ENCODE measurements around the gene SULT4A1. TPM values are rescaled to one million over a fixed set of nuclear protein-coding genes. Genes with fewer than 3 reads are reported as not detected.
A peak's percentile ranks its signal among the peaks of the same experiment; 100 is the strongest.

The SULT4A1 gene
- total and polyA plus RNA-seq, 2 of the 8 experiments (the other 6 are each of a cell fraction or from before 2014, with no cell fraction given): 9.1 to 11.8 TPM

DNA sequence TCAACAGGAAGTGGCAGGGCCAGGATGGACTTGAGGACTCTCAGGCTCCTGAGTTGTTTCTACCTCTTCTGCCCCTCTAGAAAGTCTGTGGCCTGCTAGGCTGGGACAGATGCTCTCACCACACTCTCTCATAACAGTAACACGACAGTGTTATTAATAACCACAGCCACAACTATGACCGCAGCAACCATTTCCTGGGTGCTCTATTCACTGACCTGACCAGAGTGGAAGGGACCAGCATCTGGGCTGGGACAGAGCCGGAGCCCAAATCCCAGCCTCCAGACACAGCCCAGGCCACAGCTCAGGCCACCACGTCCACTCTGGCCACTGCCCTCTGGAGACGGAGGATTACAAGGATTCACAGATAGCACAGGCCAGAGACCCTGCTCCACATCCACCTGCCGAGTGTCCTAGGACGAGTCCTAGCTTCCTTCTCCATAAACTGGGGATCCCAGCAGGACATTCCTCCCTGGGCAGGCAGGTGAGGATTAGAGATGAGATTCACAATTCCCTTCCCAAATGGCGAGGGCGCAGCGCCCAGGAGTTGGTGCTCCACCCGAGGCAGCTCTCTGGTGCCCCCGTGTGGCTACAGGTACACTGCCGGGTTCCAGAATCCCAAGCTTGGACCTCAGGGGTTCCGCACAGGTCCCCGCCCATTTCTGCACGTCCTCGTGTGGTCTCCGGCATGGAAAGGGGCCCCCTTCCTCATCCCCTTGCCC, 22.4 kb upstream of the SULT4A1 start (continued):
- TF ChIP-seq SAP30 (IDR thresholded peaks at IDR 0.05; ENCODE audit: insufficient read depth, insufficient replicate concordance, low read length) (no peak), SP2 (IDR thresholded peaks at IDR 0.05; ENCODE audit: low read length) (no peak), TEAD4 (IDR thresholded peaks at IDR 0.05; ENCODE audit: low read depth, low read length) (0 out of 2 replicates have a peak, but pooled peaks have one; percentile 4)
